GM10248 (cell line): Measurements from ENCODE around the gene MAP2.

ENCODE experiments used
- CTCF ChIA-PET: fragments of 300-600 bp; sonication (Branson Sonifier 250); formaldehyde crosslinking; extraction: SDS; loops from one replicate; lab custom pipeline; 2021; ENCODE audit warnings: antibody characterized with exemption; lab: Yijun Ruan, JAX
- POLR2A ChIA-PET: fragments of 350-650 bp; sonication (Branson Sonifier 250); formaldehyde crosslinking; extraction: SDS; loops from one replicate; lab custom pipeline; 2020; ENCODE audit warnings: antibody characterized with exemption; lab: Yijun Ruan, JAX
- DNase-seq: peaks from one replicate; pipeline ENCODE4 v3.0.0; 2012; ENCODE audit errors: extremely low spot score
- TF ChIP-seq, protein P1 (sequence below): IDR thresholded peaks from 2 replicates; pipeline ENCODE4 v1.5.1; 2012; ENCODE audit warnings: mild to moderate bottlenecking, low read depth; ENCODE audit errors: extremely low read depth, missing control alignments, control extremely low read depth

MAP2 gene

GRCh38 chr2:209416913-209417312 lies 6.9 kb upstream of the MAP2 start:
- POLR2A ChIA-PET = no interaction called here
- CTCF ChIA-PET = interaction anchor here (1.4 kb wide), 1 partner anchor 16 kb away, joined by 3 read pairs; no protein-coding TSS in a partner anchor
- TF ChIP-seq, protein P1, sequence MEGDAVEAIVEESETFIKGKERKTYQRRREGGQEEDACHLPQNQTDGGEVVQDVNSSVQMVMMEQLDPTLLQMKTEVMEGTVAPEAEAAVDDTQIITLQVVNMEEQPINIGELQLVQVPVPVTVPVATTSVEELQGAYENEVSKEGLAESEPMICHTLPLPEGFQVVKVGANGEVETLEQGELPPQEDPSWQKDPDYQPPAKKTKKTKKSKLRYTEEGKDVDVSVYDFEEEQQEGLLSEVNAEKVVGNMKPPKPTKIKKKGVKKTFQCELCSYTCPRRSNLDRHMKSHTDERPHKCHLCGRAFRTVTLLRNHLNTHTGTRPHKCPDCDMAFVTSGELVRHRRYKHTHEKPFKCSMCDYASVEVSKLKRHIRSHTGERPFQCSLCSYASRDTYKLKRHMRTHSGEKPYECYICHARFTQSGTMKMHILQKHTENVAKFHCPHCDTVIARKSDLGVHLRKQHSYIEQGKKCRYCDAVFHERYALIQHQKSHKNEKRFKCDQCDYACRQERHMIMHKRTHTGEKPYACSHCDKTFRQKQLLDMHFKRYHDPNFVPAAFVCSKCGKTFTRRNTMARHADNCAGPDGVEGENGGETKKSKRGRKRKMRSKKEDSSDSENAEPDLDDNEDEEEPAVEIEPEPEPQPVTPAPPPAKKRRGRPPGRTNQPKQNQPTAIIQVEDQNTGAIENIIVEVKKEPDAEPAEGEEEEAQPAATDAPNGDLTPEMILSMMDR = no peak
- DNase-seq = no peak

GRCh38 chr2:209422191-209422754 lies 1.6 kb upstream of the MAP2 start:
- TF ChIP-seq, protein P1 = no peak
- ChIA-PET CTCF (interaction anchor here (1.1 to 4.1 kb wide), 3 partner anchors 9 to 105 kb away, joined by 3 to 28 read pairs (median 4); no protein-coding TSS in a partner anchor), POLR2A (no interaction called here)
- no peak for DNase-seq

DNA sequence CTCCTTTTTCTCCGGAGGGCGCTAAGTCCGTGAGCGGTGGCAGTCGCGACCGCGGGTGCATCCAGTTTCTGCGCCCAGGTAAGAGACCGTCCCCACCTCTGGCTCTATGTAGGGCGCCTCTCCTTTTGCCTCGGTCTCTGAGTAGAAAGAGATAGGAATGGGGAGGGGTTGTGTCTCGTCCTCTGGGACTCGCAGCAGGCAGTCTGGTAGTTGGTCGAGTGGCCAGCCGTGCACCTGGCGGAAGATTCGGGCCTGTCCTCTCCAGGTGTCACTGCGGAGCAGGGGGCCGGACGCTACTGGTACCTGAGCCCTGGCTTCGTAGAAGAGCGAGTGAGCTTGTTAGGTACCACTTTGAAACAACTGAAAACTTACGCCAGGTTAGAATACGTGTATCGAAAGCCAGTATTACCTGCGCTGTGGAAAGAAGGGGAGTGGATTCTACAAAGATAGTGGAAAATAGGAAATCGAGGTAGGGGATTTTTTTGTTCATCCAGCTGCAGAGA lies 403 bp downstream of the MAP2 start:
- CTCF ChIA-PET = interaction anchor here (0.5 to 4.1 kb wide), 13 partner anchors 9 to 537 kb away, joined by 3 to 28 read pairs (median 4); no protein-coding TSS in a partner anchor
- POLR2A ChIA-PET = no interaction called here
- TF ChIP-seq, protein P1 = no peak
- no peak for DNase-seq

DNA sequence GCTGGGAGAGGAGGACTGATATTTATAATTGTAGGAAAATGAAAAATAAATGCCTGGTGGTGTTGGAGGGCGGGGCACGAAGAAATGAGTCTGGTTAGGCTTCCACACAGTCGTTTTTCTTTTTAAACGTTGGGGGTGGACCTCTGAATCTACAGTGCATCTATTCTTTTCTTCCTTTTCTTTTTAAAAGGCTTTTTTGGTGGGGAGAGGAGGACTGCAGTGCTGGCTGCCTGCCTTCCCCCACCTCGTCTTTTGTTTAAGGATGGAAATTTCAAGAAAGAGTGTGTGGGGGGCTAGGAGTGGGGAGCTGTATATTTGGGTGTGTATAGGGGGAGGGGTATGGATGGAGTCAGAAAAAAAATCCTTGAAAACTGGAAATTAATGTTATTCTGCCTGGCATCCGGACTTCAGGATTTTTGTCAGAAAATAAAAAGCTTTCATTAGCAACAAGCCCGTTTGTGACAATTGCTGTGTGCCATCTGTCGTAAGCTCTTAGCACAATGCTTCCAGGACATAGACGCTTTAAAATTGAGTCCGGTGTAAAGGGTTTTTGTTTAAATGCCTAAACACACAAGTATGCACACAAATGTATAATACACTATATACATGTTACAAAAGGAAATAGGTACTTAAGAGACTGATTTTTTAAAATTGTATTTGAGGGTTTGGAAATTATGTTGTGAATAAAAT lies 1.1 kb downstream of the MAP2 start:
- CTCF ChIA-PET = interaction anchor here (0.8 to 4.1 kb wide), 11 partner anchors 9 to 536 kb away, joined by 3 to 28 read pairs (median 3); no protein-coding TSS in a partner anchor
- TF ChIP-seq, protein P1 = no peak
- no peak for DNase-seq
- POLR2A ChIA-PET = no interaction called here

- TF ChIP-seq, protein P1 = peak; percentile 48
- DNase-seq = peak; percentile 28
- POLR2A ChIA-PET = no interaction called here
- CTCF ChIA-PET = interaction anchor here (1.1 to 4.1 kb wide), 7 partner anchors 13 to 188 kb away, joined by 3 to 28 read pairs (median 3); no protein-coding TSS in a partner anchor
Observed at GRCh38 chr2:209425471-209426071, 1.7 kb downstream of the MAP2 start.

DNA sequence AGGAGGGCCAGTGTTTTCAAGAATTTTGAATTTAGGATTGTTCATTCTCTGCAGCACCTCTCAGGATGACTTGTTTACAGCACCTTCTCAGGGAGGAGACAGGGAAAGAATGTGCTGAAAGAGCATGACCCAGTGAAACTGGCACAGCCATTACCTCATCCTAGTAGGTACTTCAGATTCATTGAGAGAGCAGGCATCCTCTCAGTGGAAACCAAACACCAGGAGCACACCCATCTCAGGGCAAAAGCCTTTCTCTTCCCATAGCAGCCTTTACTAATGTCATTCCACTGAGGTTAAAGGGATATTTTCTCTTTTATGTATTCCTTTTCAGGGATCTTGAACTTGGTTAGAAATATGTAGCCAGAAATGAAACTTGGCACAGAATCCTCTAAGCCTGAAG lies 2.6 kb downstream of the MAP2 start:
- POLR2A ChIA-PET = no interaction called here
- DNase-seq = no peak
- TF ChIP-seq, protein P1 = no peak
- CTCF ChIA-PET = no interaction called here
